GM12801 (cell line): ENCODE data around the gene PUSL1.

ENCODE experiments used
- CTCF ChIP-seq: IDR thresholded peaks from one replicate; pipeline ENCODE4 v1.5.1; 2011; ENCODE audit warnings: control low read depth; ENCODE audit not compliant: insufficient read length; ENCODE audit errors: extremely low read depth

Gene PUSL1

GRCh38 chr1:1309251-1310108, 1.1 kb downstream of the PUSL1 start:
- no peak for TF ChIP-seq CTCF

GRCh38 chr1:1310109-1310385, 1.6 kb downstream of the PUSL1 start:
- no peak for TF ChIP-seq CTCF

GRCh38 chr1:1310476-1311053, 2.2 kb downstream of the PUSL1 start:
- TF ChIP-seq CTCF: no peak

GRCh38 chr1:1311107-1312104, 3.0 kb downstream of the PUSL1 start:
- no peak for TF ChIP-seq CTCF

GRCh38 chr1:1312450-1313314, 4.3 kb downstream of the PUSL1 start:
- TF ChIP-seq CTCF: no peak

- TF ChIP-seq CTCF: no peak
These were observed 5.3 kb downstream of the PUSL1 start for GRCh38 chr1:1313500-1314236.
